Nephron (organoid): ENCODE measurements around the gene MRRF.
"Not testable (repeated sequence)": the region's sequence is repeated elsewhere in the genome, so short reads cannot be mapped to it uniquely, and the experiment has no call there.

Source experiments
- H3K27ac Mint-ChIP-seq, 3 experiments: 2 replicates each; pipeline ENCODE4 v1.8.0; 2020; ENCODE audit warnings: mixed read lengths in 3 of 3, mild to moderate bottlenecking in 2 of 3, moderate library complexity in 1 of 3
- H3K27me3 Mint-ChIP-seq: 2 replicates; pipeline ENCODE4 v1.8.0; 2021; ENCODE audit warnings: low read depth, mild to moderate bottlenecking, moderate library complexity, mixed read lengths
- H3K36me3 Mint-ChIP-seq: 2 replicates; pipeline ENCODE4 v1.8.0; 2020; ENCODE audit warnings: low read depth, mixed read lengths
- H3K4me1 Mint-ChIP-seq: 2 replicates; pipeline ENCODE4 v1.8.0; 2020; ENCODE audit warnings: mixed read lengths
- H3K4me3 Mint-ChIP-seq, 3 experiments: 2 replicates each; pipeline ENCODE4 v1.8.0; 2020; ENCODE audit warnings: mild to moderate bottlenecking in 3 of 3, mixed read lengths in 3 of 3, moderate library complexity in 2 of 3
- H3K9me3 Mint-ChIP-seq: 2 replicates; pipeline ENCODE4 v1.8.0; 2020; ENCODE audit warnings: mixed read lengths
- TF ChIP-seq, protein P1 (sequence below), 3 experiments: fragments of 200-600 bp; sonication (generic); IDR thresholded peaks; one replicate each; pipeline ENCODE4 v1.5.0; 2021; ENCODE audit warnings: antibody characterized with exemption in 3 of 3; ENCODE audit not compliant: unreplicated experiment in 3 of 3

MRRF gene

DNA sequence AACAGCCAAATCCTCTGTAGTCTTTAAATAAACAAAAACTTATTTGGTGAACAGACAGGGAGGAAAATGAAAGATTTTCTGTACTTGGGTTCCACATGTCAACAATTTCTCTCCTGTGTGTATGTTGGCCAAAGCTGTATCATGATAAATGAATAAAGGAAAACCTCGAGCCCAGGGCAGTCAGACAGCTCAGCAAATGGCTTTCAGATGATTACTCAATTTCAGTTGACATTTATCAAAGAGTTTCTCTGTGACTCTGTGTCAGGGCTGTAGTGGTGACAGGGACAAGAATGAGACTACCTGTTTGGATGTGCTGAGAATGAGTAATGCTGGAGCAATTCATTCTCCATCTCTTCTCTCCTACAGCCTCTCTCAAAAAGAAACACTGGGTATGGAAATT lies 60.4 kb downstream of the MRRF start:
- Mint-ChIP-seq H3K27ac (peak overlapping the region in 2 of 3 experiments; percentile 22 to 27), H3K4me1 (peaks cover 21% of the 10 kb centered on the region), H3K36me3 (peaks cover 29% of the 10 kb centered on the region), H3K27me3 (no peaks in the 10 kb centered on the region), H3K9me3 (no peaks in the 10 kb centered on the region), H3K4me3 (no peak overlapping the region)
- TF ChIP-seq, protein P1, sequence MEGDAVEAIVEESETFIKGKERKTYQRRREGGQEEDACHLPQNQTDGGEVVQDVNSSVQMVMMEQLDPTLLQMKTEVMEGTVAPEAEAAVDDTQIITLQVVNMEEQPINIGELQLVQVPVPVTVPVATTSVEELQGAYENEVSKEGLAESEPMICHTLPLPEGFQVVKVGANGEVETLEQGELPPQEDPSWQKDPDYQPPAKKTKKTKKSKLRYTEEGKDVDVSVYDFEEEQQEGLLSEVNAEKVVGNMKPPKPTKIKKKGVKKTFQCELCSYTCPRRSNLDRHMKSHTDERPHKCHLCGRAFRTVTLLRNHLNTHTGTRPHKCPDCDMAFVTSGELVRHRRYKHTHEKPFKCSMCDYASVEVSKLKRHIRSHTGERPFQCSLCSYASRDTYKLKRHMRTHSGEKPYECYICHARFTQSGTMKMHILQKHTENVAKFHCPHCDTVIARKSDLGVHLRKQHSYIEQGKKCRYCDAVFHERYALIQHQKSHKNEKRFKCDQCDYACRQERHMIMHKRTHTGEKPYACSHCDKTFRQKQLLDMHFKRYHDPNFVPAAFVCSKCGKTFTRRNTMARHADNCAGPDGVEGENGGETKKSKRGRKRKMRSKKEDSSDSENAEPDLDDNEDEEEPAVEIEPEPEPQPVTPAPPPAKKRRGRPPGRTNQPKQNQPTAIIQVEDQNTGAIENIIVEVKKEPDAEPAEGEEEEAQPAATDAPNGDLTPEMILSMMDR (IDR thresholded peaks at IDR 0.05; ENCODE audit: unreplicated experiment in 3 of 3): no peak

DNA sequence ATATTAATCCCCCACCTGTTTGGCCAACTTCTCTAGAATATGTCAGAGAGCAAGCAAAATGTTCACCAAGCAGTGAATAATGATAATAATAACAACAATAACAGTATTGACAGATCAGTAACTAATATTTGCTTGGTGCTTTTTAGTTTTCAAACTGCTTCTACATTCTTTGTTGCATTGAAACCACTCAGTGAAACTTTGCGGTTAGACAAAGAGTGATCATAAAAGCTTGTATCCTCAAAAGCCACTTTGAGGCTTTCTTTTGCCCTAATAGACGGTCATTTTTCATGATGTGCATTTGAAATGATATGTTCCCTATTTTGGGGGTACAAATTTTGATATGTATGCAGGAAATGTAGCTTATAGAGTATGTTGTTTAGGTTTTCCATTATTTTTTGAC lies 62.5 kb downstream of the MRRF start:
- no peaks in the 10 kb centered on the region for H3K27me3 Mint-ChIP-seq
- H3K4me3 Mint-ChIP-seq: no peak overlapping the region
- H3K4me1 Mint-ChIP-seq: peaks cover 35% of the 10 kb centered on the region
- H3K27ac Mint-ChIP-seq: no peak overlapping the region
- peaks cover 29% of the 10 kb centered on the region for H3K36me3 Mint-ChIP-seq
- H3K9me3 Mint-ChIP-seq: no peaks in the 10 kb centered on the region
- TF ChIP-seq, protein P1 (IDR thresholded peaks at IDR 0.05; ENCODE audit: unreplicated experiment in 3 of 3): no peak

DNA sequence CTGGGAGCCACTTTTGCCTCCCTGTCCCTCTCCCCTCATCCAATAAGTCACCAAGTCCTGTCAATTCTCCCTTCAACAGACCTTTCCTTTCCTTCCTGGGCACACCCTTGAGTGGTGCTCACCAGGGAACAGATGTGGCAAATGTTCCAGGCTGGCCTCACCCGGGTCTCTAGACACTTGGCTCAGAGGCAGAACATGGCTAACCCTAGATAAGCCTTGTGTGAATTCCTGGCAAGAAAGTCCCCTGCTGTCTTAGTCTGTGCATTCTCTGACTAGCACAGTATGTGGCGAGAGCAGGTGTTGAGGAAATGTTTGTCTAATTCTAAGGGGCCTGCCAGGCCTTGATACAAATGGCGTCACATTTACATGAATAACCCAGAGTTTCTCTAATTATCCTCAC lies 64.9 kb downstream of the MRRF start:
- Mint-ChIP-seq H3K9me3 (no peaks in the 10 kb centered on the region), H3K4me1 (peaks cover 49% of the 10 kb centered on the region), H3K4me3 (peak overlapping the region in 1 of 3 experiments; percentile 3), H3K36me3 (peaks cover 12% of the 10 kb centered on the region), H3K27me3 (no peaks in the 10 kb centered on the region), H3K27ac (peak overlapping the region; percentile 37 to 57 (median 51))
- TF ChIP-seq, protein P1 (IDR thresholded peaks at IDR 0.05; ENCODE audit: unreplicated experiment in 3 of 3): no peak

DNA sequence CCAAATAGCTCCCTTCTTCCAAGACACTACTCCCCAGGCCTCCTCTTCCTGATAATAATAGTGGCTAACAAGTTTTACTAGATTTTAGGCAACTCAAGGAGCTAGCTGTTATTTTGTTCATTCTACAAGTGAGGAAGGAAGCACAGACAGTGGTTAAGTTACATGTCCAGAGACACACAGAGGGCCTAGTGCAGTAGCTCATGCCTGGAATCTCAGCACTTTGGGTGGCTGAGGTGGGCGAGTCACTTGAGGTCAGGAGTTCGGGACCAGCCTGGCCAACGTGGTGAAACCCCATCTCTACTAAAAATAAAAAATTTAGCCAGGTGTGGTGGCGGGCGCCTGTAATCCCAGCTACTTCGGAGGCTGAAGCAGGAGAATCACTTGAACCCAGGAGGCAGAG lies 65.8 kb downstream of the MRRF start:
- H3K4me3 Mint-ChIP-seq, H3K9me3 Mint-ChIP-seq, H3K27me3 Mint-ChIP-seq, H3K36me3 Mint-ChIP-seq: not testable (repeated sequence)
- Mint-ChIP-seq H3K4me1 (peaks cover 47% of the 10 kb centered on the region), H3K27ac (peak overlapping the region in 2 of 3 experiments; percentile 11 to 57)

DNA sequence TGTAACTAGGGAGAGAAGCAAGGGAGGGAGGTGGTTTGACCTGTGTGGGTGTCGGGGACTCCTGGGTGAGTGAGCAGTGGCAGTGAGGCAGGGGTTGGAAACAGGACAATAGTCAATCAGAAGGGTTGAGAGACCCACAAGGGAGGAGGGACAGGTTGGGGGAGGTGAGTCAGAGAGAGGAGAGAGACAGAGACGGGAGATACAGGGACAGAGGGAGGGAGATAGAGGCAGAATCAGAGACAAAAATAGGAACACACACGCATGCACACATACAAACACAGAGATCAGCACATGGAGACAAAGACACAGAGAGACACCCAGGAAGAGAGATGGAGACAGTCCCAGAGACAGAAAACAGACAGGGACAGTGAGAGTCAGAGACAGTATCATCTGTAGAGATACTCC lies 66.8 kb downstream of the MRRF start:
- peaks cover 4% of the 10 kb centered on the region for H3K36me3 Mint-ChIP-seq
- H3K4me1 Mint-ChIP-seq: peaks cover 53% of the 10 kb centered on the region
- no peak overlapping the region for H3K4me3 Mint-ChIP-seq
- H3K9me3 Mint-ChIP-seq: no peaks in the 10 kb centered on the region
- TF ChIP-seq, protein P1 (IDR thresholded peaks at IDR 0.05; ENCODE audit: unreplicated experiment in 3 of 3): no peak
- peak overlapping the region; percentile 12 to 48 (median 13) for H3K27ac Mint-ChIP-seq
- no peaks in the 10 kb centered on the region for H3K27me3 Mint-ChIP-seq

DNA sequence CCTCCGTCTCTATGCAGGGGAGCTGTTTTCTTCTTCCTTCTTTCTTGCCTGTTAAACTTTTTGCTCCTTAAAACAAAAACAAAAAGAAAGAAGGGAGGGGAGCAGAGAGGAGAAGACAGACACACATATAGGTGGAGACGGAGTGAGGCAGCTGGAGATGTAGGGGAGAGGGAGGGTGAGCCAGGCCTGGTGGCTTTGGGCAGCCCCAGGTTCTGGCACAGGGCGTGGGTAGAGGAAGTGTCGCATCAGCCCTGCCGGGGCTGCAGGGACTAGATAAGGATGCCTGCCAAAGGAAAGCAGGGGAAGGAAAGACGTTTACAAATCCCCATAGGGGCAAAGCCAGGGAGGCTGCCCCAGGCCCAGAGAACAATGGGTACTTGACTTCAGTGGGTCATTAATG lies 67.4 kb downstream of the MRRF start:
- H3K4me3 Mint-ChIP-seq: no peak overlapping the region
- peaks cover 56% of the 10 kb centered on the region for H3K4me1 Mint-ChIP-seq
- H3K9me3 Mint-ChIP-seq: no peaks in the 10 kb centered on the region
- TF ChIP-seq, protein P1 (IDR thresholded peaks at IDR 0.05; ENCODE audit: unreplicated experiment in 3 of 3): no peak
- H3K27me3 Mint-ChIP-seq: peaks cover 2% of the 10 kb centered on the region
- H3K36me3 Mint-ChIP-seq: peaks cover under 1% of the 10 kb centered on the region
- H3K27ac Mint-ChIP-seq: peak overlapping the region in 1 of 3 experiments; percentile 64
